ENCODE results near the gene LMBR1. TPM values are rescaled to one million over a fixed set of nuclear protein-coding genes. Genes with fewer than 3 reads are reported as not detected.

LMBR1 gene
- total and polyA plus RNA-seq, 2 of the 4 experiments (the other 2 are of a cell fraction) = 11.9 to 19.9 TPM

DNA sequence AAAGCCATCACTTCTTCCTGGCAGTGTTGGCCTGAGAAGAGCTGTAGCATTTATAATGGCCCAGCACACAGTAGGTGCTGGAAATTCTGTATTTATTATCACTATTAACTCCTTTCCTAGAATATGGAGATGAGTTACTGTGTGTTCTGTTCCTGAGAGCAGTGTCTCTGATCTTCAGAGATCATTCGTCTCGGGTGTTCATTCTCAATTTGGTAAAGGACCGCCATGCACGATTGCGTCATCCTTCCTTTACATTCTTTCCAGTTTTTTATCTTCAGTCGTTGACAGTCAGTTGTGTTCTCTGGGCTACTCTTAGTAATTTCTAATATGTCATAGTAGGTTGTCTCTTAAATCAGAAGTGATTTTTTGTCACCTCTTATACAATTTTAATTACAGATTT is 233.8 kb downstream of the LMBR1 start:
- BruUV-seq (replicated peaks) = no TSS peak
- no peak overlapping the region for H3K14ac ChIP-seq (replicated peaks; ENCODE audit: low read depth, low read length)
- H3K9ac ChIP-seq (ENCODE audit: low read depth, low read length) = no peak overlapping the region
- H3K27ac ChIP-seq (ENCODE audit: insufficient read depth, low read length) = no peak overlapping the region
- no peak overlapping the region for H2AK5ac ChIP-seq (ENCODE audit: low read depth, low read length)
- H4K20me1 ChIP-seq (ENCODE audit: insufficient read depth, low read length) = no peaks in the 10 kb centered on the region
- no peak overlapping the region for H2BK5ac ChIP-seq (ENCODE audit: low read depth, low read length, poor library complexity, severe bottlenecking)
- dilution Hi-C loops (cut with HindIII; ENCODE audit: low sequenced_read_pairs, unreplicated experiment) = no loop called here
- no peaks in the 10 kb centered on the region for H3K4me1 ChIP-seq (ENCODE audit: control insufficient read depth, insufficient read depth, low read length)
- no peak overlapping the region for H4K5ac ChIP-seq (ENCODE audit: low read depth, low read length)
- H2AK9ac ChIP-seq (replicated peaks; ENCODE audit: low read depth, low read length, poor library complexity) = no peak overlapping the region
- H2BK120ac ChIP-seq (ENCODE audit: low read depth, low read length) = no peak overlapping the region
- no peak overlapping the region for H4K91ac ChIP-seq (ENCODE audit: insufficient read depth, low read depth, low read length)
- no peak overlapping the region for H2BK15ac ChIP-seq (ENCODE audit: low read depth, low read length)
- H3K27me3 ChIP-seq (ENCODE audit: control insufficient read depth, insufficient read depth, low read length) = no peaks in the 10 kb centered on the region
- intact Hi-C loops (cut with micrococcal nuclease) = no loop called here
- H3K36me3 ChIP-seq (ENCODE audit: control insufficient read depth, insufficient read depth, low read length) = no peaks in the 10 kb centered on the region
- H3K9me1 ChIP-seq (ENCODE audit: insufficient read depth, low read length) = no peaks in the 10 kb centered on the region
- no peak overlapping the region for H3K18ac ChIP-seq (ENCODE audit: low read depth, low read length)
- no peak overlapping the region for H3K56ac ChIP-seq (ENCODE audit: extremely low read depth, insufficient read depth, low read length)
- H3K4me2 ChIP-seq (ENCODE audit: low read depth, low read length) = no peak overlapping the region
- H3K4ac ChIP-seq (ENCODE audit: low read depth, low read length) = no peak overlapping the region
- no peak overlapping the region for H3K23ac ChIP-seq (ENCODE audit: low read depth, low read length)
- no peak for ATAC-seq (ENCODE audit: low read depth)
- H3K9me3 ChIP-seq (ENCODE audit: control insufficient read depth, insufficient read depth, low read length) = no peaks in the 10 kb centered on the region
- TF ChIP-seq USF2 (IDR thresholded peaks at IDR 0.05; ENCODE audit: low read depth, low read length) (no peak), ELK1 (IDR thresholded peaks at IDR 0.05; ENCODE audit: borderline replicate concordance, low read depth, low read length) (no peak), CEBPB (IDR thresholded peaks at IDR 0.05; ENCODE audit: low read depth, low read length) (peak; percentile 87)
- H2BK20ac ChIP-seq (ENCODE audit: low read depth, low read length) = no peak overlapping the region
- WGBS, 2 experiments (ENCODE audit: extremely low coverage in 2 of 2, insufficient read length in 1 of 2) = no CpG with 5 or more reads among the region's 6 CpGs
- no peak overlapping the region for H4K8ac ChIP-seq (ENCODE audit: low read depth in 2 of 2, low read length in 2 of 2)
- CTCF ChIA-PET = interaction anchor here (0.8 kb wide), 1 partner anchor 104 kb away, joined by 3 read pairs; no protein-coding TSS in a partner anchor
- DNase-seq = no peak
- no peaks in the 10 kb centered on the region for H3K79me1 ChIP-seq (ENCODE audit: low read depth in 1 of 2, low read length in 2 of 2)
- in situ Hi-C loops (cut with MboI; ENCODE audit: low sequenced_read_pairs) = no loop called here
- POLR2A ChIA-PET (ENCODE audit: unreplicated experiment) = no interaction called here
- H2AFZ ChIP-seq (replicated peaks; ENCODE audit: low read length, poor library complexity) = no peak overlapping the region
- H3K4me3 ChIP-seq (ENCODE audit: insufficient read depth, low read depth, low read length) = no peak overlapping the region

All from IMR-90 (cell line).